Spleen (tissue), 11 donors: Measurements from ENCODE around the gene PHLDA2. TPM values are rescaled to one million over a fixed set of nuclear protein-coding genes. Genes with fewer than 3 reads are reported as not detected.

Source experiments
- DNase-seq: peaks from one replicate; pipeline ENCODE4 v3.0.0-alpha.2; 2020
- H3K27ac ChIP-seq, 8 donors: fragments of 200-600 bp; sonication (generic) in 7 of 8; 1 replicate in 4 of 8; 2 replicates in 4 of 8; pipeline versions ENCODE4 v1.5.0 to v1.8.0; 2016 to 2021; ENCODE audit warnings: inconsistent platforms in 4 of 8, mild to moderate bottlenecking in 4 of 8, moderate library complexity in 1 of 8
- H3K27me3 ChIP-seq, 7 donors: fragments of 200-600 bp; sonication (generic) in 6 of 7; replicated peaks in 1 of 7; 1 replicate in 4 of 7; 2 replicates in 3 of 7; pipeline versions ENCODE4 v1.5.0 to v1.8.0; 2016 to 2021; ENCODE audit warnings: inconsistent platforms in 3 of 7, mild to moderate bottlenecking in 1 of 7
- H3K36me3 ChIP-seq, 6 donors: fragments of 200-600 bp; sonication (generic) in 5 of 6; 1 replicate in 4 of 6; 2 replicates in 2 of 6; pipeline versions ENCODE4 v1.5.0 to v1.8.0; 2016 to 2021; ENCODE audit warnings: inconsistent platforms in 2 of 6
- H3K4me1 ChIP-seq, 6 donors: fragments of 200-600 bp; sonication (generic) in 5 of 6; 1 replicate in 3 of 6; 2 replicates in 3 of 6; pipeline versions ENCODE4 v1.5.0 to v1.8.0; 2016 to 2021; ENCODE audit warnings: inconsistent platforms in 3 of 6
- H3K4me3 ChIP-seq, 8 donors: fragments of 200-600 bp; sonication (generic) in 7 of 8; 1 replicate in 4 of 8; 2 replicates in 4 of 8; pipeline versions ENCODE4 v1.5.0 to v1.8.0; 2016 to 2021; ENCODE audit warnings: inconsistent platforms in 4 of 8, mild to moderate bottlenecking in 4 of 8, moderate library complexity in 2 of 8
- H3K9me3 ChIP-seq, 8 donors: fragments of 200-600 bp; sonication (generic) in 7 of 8; 1 replicate in 4 of 8; 2 replicates in 4 of 8; pipeline versions ENCODE4 v1.5.0 to v1.8.0; 2016 to 2021; ENCODE audit warnings: inconsistent platforms in 4 of 8
- CTCF ChIP-seq, 11 experiments: fragments of 200-600 bp in 7 of 11; fragments of 450-650 bp in 4 of 11; sonication (generic) in 4 of 11; IDR thresholded peaks in 8 of 11; conservative IDR thresholded peaks in 3 of 11; 1 replicate in 7 of 11; 2 replicates in 4 of 11; pipeline versions ENCODE4 v1.4.0 to v1.8.0; 2016 to 2021; ENCODE audit warnings: antibody characterized with exemption in 11 of 11, inconsistent platforms in 4 of 11, mild to moderate bottlenecking in 1 of 11
- POLR2A ChIP-seq, 3 donors: fragments of 450-650 bp; IDR thresholded peaks; one replicate each; pipeline ENCODE4 v1.5.1; 2017; ENCODE audit warnings: antibody characterized with exemption in 3 of 3, mild to moderate bottlenecking in 1 of 3
- POLR2AphosphoS5 ChIP-seq, 3 donors: sonication (generic); formaldehyde crosslinking; IDR thresholded peaks; one replicate each; pipeline ENCODE4 v1.5.1; 2017; ENCODE audit warnings: antibody characterized with exemption in 3 of 3
- WGBS, 5 donors: extraction: QIAGEN DNeasy Blood & Tissue Kit in 3 of 5; methylation state at CpG; one replicate each; pipeline versions ENCODE4 v1.1.5 to v1.1.7; 2013 to 2018; 5-methylcytosine and 5-hydroxymethylcytosine counted together
- intact Hi-C: fragments of 100-400 bp; cut with DNase I; formaldehyde crosslinking; loops from one replicate; pipeline ENCODE4 v1.15.0; 2023; ENCODE audit warnings: low total_unique reads
- polyA plus RNA-seq, 3 donors: library from polyadenylated mRNA; stranded (reverse); fragments of 200-250 nt; gene quantifications; one replicate each; pipeline ENCODE4 v1.2.1, GENCODE V29; 2013
- total RNA-seq, 7 donors: library from RNA; depleted of rRNA in 3 of 7; stranded (reverse); fragments of >200 nt in 3 of 7; fragmentation: NEBNext Ultra II Directional in 4 of 7; extraction: Animal tissue kit (Norgen Biotek cat#: 25700) in 4 of 7; gene quantifications; one replicate each; pipeline versions ENCODE4 v1.1.0 to v1.2.1, GENCODE V29; 2016 to 2021
- donor health status: healthy with polysubstance abuse.
- donor health status: DM: no; HTN: no; CAD: no; lungs with moderate emphysema.
- donor health status: DM: no; HTN: no; CAD: no.
- donor health status: Bipolar disorder and iron deficiency.
- donor health status: healthy.
- donor health status: DM: no; HTN: no; CAD: no.
- donor health status: DM: yes; HTN: yes; CAD: no.

PHLDA2 gene
- total and polyA plus RNA-seq, 10 donors = 1.4 to 3.5 (median 1.7) TPM; not detected in 1

DNA sequence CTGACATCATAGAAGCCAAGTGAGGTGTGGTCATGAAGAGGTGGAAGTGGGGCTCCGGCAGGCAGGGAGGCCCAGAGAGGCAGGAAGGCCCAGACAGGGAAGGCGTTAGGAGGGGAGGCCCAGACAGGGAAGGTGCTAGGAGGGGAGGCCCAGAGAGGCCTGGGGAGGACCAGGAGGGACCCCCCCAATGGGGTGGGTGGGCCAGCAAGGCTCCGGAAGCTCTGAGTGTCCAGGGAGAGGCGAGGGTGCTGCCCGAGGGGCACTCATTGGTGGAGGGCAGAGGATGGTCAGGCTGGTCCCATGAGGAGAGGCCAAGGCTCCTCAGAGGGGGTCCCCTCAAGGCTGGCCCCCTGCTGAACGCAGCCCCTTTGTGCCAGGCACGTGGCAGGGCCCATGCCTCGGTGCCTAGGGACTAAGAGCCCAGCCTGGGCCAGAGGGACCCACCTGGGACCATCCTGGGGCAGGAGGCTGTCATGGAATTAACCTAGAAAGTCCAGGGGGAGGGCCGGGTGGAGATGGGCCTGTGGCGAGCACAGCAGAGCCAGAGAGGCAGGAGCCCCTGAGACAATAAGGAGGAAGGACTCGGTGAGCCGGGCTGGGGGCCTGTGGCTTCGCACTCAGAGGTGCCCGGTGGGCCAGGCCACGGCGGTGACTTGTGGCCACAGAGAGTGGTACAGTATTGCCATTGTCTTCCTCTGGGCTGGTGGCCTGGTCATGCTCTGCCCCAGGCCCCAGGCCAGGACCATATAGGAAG lies 12.2 kb downstream of the PHLDA2 start:
- H3K9me3 ChIP-seq = no peaks in the 10 kb centered on the region
- no peak overlapping the region for H3K4me3 ChIP-seq
- intact Hi-C loops = no loop called here
- WGBS, 5 donors = 81 to 92% (median 87%) methylated on average over 13 to 16 of the region's 16 CpGs
- no peak for TF ChIP-seq POLR2A (IDR thresholded peaks at IDR 0.05)
- no peak for TF ChIP-seq POLR2AphosphoS5 (IDR thresholded peaks at IDR 0.05)
- TF ChIP-seq CTCF (IDR thresholded peaks at IDR 0.05 in 8 of 11, conservative IDR thresholded peaks at IDR 0.05 in 3 of 11) = no peak
- peaks cover 0 to 21% (median 10%) of the 10 kb centered on the region in 6 donors for H3K4me1 ChIP-seq
- no peak for DNase-seq
- H3K27me3 ChIP-seq = no peaks in the 10 kb centered on the region
- H3K36me3 ChIP-seq = no peaks in the 10 kb centered on the region
- no peak overlapping the region for H3K27ac ChIP-seq

DNA sequence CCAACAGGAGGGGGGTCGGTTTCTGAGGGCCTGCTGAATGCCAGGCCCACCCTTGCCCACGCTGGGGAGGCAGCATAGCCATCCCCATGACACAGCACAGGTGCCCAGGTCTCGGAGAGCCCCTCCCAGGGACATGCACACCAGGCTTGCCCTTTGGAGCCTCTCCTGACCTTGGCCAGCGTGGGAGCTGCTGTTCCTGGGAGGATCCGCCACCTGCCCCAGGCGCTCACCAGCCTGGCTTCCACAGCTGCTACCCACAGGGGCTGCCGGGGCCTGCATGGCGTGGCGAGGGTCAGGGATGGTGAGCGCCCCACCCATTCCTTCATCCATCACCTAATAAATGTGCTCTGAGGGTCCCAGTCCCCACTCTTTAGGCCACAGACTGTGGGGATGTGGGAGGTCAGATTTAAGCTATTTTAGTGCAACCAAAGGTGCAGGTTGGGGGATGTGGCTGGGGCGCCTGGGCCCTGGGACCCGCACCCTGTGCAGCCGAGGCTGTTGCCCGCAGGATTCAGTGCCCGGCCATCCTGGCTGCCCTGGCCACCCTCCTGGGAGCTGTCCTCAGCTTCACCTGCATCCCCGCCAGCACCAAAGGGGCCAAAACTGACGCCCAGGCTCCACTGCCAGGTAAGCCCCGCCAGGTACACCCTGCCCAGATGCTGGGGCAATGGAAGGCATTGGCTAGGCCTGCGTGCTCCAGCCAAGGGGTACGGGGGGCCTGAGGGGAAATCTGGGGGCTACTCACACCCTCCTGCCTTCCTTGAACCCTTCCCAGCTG lies 12.9 kb downstream of the PHLDA2 start:
- H3K9me3 ChIP-seq = no peaks in the 10 kb centered on the region
- H3K36me3 ChIP-seq = no peaks in the 10 kb centered on the region
- intact Hi-C loops = no loop called here
- H3K27me3 ChIP-seq = no peaks in the 10 kb centered on the region
- H3K27ac ChIP-seq = no peak overlapping the region
- no peak overlapping the region for H3K4me3 ChIP-seq
- TF ChIP-seq POLR2A (IDR thresholded peaks at IDR 0.05) (no peak), CTCF (IDR thresholded peaks at IDR 0.05 in 8 of 11, conservative IDR thresholded peaks at IDR 0.05 in 3 of 11) (no peak), POLR2AphosphoS5 (IDR thresholded peaks at IDR 0.05) (no peak)
- H3K4me1 ChIP-seq = peaks cover 0 to 21% (median 10%) of the 10 kb centered on the region in 6 donors
- DNase-seq = no peak
- 84 to 92% (median 87%) methylated on average over 4 to 20 of the region's 20 CpGs for WGBS, 5 donors

DNA sequence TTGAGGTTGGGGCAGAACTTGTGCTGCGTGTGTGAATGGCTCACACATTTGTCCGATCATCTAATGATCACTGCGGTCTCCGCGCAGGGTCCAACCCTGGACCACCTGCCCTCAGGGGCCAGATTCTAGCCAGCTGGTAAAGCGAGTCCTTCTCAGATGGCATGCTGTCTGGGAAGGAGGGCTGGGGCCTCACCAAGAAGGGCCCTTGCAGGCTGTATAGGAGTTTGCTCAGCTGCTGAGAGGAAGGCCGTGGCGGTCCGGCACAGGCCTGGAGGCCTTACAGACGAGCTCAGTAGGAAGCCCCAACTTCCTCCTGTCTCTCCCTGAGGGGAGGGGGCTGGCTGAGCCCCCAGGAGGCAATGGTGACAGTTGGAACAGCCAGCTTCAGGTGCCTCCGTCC lies 13.7 kb downstream of the PHLDA2 start:
- TF ChIP-seq CTCF (IDR thresholded peaks at IDR 0.05 in 8 of 11, conservative IDR thresholded peaks at IDR 0.05 in 3 of 11) (no peak), POLR2A (IDR thresholded peaks at IDR 0.05) (no peak), POLR2AphosphoS5 (IDR thresholded peaks at IDR 0.05) (no peak)
- WGBS, 5 donors = 77 to 86% (median 82%) methylated on average over 7 to 11 of the region's 11 CpGs

More for the DNA sequence above, 13.7 kb downstream of the PHLDA2 start:
- Histone ChIP-seq H3K27me3 (no peaks in the 10 kb centered on the region), H3K9me3 (no peaks in the 10 kb centered on the region), H3K36me3 (no peaks in the 10 kb centered on the region), H3K4me3 (no peak overlapping the region), H3K27ac (no peak overlapping the region), H3K4me1 (peaks cover 0 to 21% (median 10%) of the 10 kb centered on the region in 6 donors)
- no peak for DNase-seq
- intact Hi-C loops = no loop called here
